Neural cell (in vitro differentiated cells): Measurements from ENCODE around the gene ZAP70. TPM values are rescaled to one million over a fixed set of nuclear protein-coding genes. Genes with fewer than 3 reads are reported as not detected.

Source experiments
- H2AFZ ChIP-seq: fragments of 200-600, 300-800 bp; sonication (generic), shearing (Covaris generic); 2 replicates; pipeline ENCODE4 v1.6.0; 2014; ENCODE audit warnings: low read depth, mild to moderate bottlenecking, antibody characterized with exemption, low read length, moderate library complexity
- H3F3A ChIP-seq: fragments of 200-600 bp; shearing (Covaris generic); 2 replicates; pipeline ENCODE4 v1.6.1; 2016; ENCODE audit warnings: mild to moderate bottlenecking, moderate library complexity, mixed read lengths, antibody characterized with exemption, low read length; ENCODE audit not compliant: insufficient read depth, poor library complexity, severe bottlenecking
- H3K27ac ChIP-seq: fragments of 200-600, 300-800 bp; sonication (generic), shearing (Covaris generic); 2 replicates; pipeline ENCODE4 v1.5.1; 2014; ENCODE audit warnings: mild to moderate bottlenecking, low read length, moderate library complexity
- H3K27me3 ChIP-seq: fragments of 300-800, 200-600 bp; sonication (generic), shearing (Covaris generic); 2 replicates; pipeline ENCODE4 v1.6.0; 2014; ENCODE audit warnings: mild to moderate bottlenecking, low read depth, low read length, moderate library complexity; ENCODE audit not compliant: insufficient read depth
- H3K36me3 ChIP-seq: fragments of 300-800, 200-600 bp; sonication (generic), shearing (Covaris generic); 2 replicates; pipeline ENCODE4 v1.5.1; 2014; ENCODE audit warnings: mild to moderate bottlenecking, antibody characterized with exemption, low read length, moderate library complexity; ENCODE audit not compliant: insufficient read depth
- H3K4me2 ChIP-seq: fragments of 300-800, 200-600 bp; sonication (generic), shearing (Covaris generic); 2 replicates; pipeline ENCODE4 v1.6.0; 2014; ENCODE audit warnings: mild to moderate bottlenecking, low read length
- H3K4me3 ChIP-seq: fragments of 300-800, 200-600 bp; sonication (generic), shearing (Covaris generic); 2 replicates; pipeline ENCODE4 v1.5.1; 2014; ENCODE audit warnings: mild to moderate bottlenecking, low read length, moderate library complexity
- H3K79me2 ChIP-seq: fragments of 200-600 bp; shearing (Covaris generic); replicated peaks from 2 replicates; pipeline ENCODE4 v1.6.0; 2014; ENCODE audit warnings: mild to moderate bottlenecking, low read length, moderate library complexity; ENCODE audit not compliant: insufficient read depth
- H3K9ac ChIP-seq: fragments of 300-800, 200-600 bp; sonication (generic), shearing (Covaris generic); 2 replicates; pipeline ENCODE4 v1.6.1; 2016; ENCODE audit warnings: mild to moderate bottlenecking, low read length, mixed read lengths
- H3K9me2 ChIP-seq: fragments of 200-600 bp; shearing (Covaris generic); 2 replicates; pipeline ENCODE4 v1.6.1; 2016; ENCODE audit warnings: mild to moderate bottlenecking, low read length, mixed read lengths; ENCODE audit not compliant: insufficient read depth
- H3K9me3 ChIP-seq: fragments of 200-600, 300-800 bp; sonication (generic), shearing (Covaris generic); 2 replicates; pipeline ENCODE4 v1.6.1; 2016; ENCODE audit warnings: mild to moderate bottlenecking, mixed run types, low read length, moderate library complexity, mixed read lengths
- H4K20me1 ChIP-seq: fragments of 200-600 bp; shearing (Covaris generic); 2 replicates; pipeline ENCODE4 v1.6.1; 2016; ENCODE audit warnings: mild to moderate bottlenecking, mixed run types; ENCODE audit not compliant: insufficient read depth
- EP300 ChIP-seq: fragments of 450-650 bp; conservative IDR thresholded peaks from 2 replicates; pipeline ENCODE4 v1.6.1; 2014; ENCODE audit warnings: antibody characterized with exemption, mild to moderate bottlenecking, moderate library complexity; ENCODE audit not compliant: poor library complexity, severe bottlenecking
- EZH2 ChIP-seq: fragments of 200-600, 300-800 bp; shearing (Covaris generic), sonication (generic); IDR thresholded peaks from 2 replicates; pipeline ENCODE4 v1.6.1; 2014; ENCODE audit warnings: antibody characterized with exemption, low read length, borderline replicate concordance, mild to moderate bottlenecking; ENCODE audit not compliant: insufficient read depth, poor library complexity, severe bottlenecking
- MXI1 ChIP-seq: fragments of 450-650 bp; conservative IDR thresholded peaks from 2 replicates; pipeline ENCODE4 v1.6.1; 2014; ENCODE audit warnings: antibody characterized with exemption, mild to moderate bottlenecking; ENCODE audit not compliant: poor library complexity, severe bottlenecking
- POLR2AphosphoS5 ChIP-seq: IDR thresholded peaks from 2 replicates; pipeline ENCODE4 v1.6.1; 2012
- RAD21 ChIP-seq: fragments of 450-650 bp; conservative IDR thresholded peaks from 2 replicates; pipeline ENCODE4 v1.6.1; 2014; ENCODE audit warnings: antibody characterized with exemption, mild to moderate bottlenecking, moderate library complexity
- SMC3 ChIP-seq: fragments of 450-650 bp; conservative IDR thresholded peaks from 2 replicates; pipeline ENCODE4 v1.6.1; 2014; ENCODE audit warnings: antibody characterized with exemption, mild to moderate bottlenecking, moderate library complexity; ENCODE audit not compliant: poor library complexity
- TAF1 ChIP-seq: IDR thresholded peaks from 2 replicates; pipeline ENCODE4 v1.6.1; 2012; ENCODE audit warnings: low read depth
- polyA plus RNA-seq: library from polyadenylated mRNA; depleted of rRNA; stranded (reverse); fragments of >200 nt; gene quantifications from 2 replicates; pipeline ENCODE4 v1.2.3, GENCODE V29; 2014
- TF ChIP-seq, protein P1 (sequence below): fragments of 450-650 bp; IDR thresholded peaks from 2 replicates; pipeline ENCODE4 v1.5.1; 2014; ENCODE audit warnings: antibody characterized with exemption, mild to moderate bottlenecking, moderate library complexity; ENCODE audit not compliant: poor library complexity, severe bottlenecking
- TF ChIP-seq, protein P2 (sequence below): IDR thresholded peaks from 2 replicates; pipeline ENCODE4 v1.6.1; 2012; ENCODE audit warnings: borderline replicate concordance

ZAP70 gene
- polyA plus RNA-seq, 1 donor from 2014 or later = 0.59 TPM

DNA sequence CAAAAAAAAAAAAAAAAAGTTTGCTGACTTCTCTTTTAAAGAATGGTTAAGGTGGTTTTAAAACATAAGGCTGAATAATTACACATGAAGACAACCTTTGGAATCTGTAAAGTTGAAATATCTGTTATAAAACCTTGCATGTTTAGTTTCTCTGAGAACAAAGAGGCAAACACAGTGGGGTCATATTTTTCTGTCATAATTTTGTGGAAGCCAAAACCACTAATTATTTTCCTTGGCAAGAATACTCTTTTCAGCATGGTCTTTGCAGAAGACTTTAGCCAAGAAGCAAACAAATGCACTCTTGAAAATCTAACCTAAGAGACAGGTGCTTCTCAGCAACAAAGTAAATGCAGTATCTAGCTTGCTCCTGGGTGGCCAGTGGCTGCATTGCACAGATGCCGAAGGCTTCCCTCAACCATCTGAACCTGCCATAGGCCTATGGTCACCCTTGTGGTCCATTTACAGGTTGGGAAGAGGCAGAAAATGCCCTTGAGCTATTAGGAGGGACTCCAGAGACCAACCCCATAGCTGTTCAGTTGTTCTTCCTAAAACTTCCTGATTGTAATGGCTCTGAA lies 44.8 kb downstream of the ZAP70 start:
- no peak overlapping the region for H3K4me2 ChIP-seq
- no peaks in the 10 kb centered on the region for H4K20me1 ChIP-seq
- no peaks in the 10 kb centered on the region for H3F3A ChIP-seq
- no peaks in the 10 kb centered on the region for H3K79me2 ChIP-seq
- H2AFZ ChIP-seq = no peak overlapping the region
- no peaks in the 10 kb centered on the region for H3K9me2 ChIP-seq
- H3K36me3 ChIP-seq = no peaks in the 10 kb centered on the region
- H3K4me3 ChIP-seq = no peak overlapping the region
- no peak overlapping the region for H3K9ac ChIP-seq
- H3K27me3 ChIP-seq = no peaks in the 10 kb centered on the region
- TF ChIP-seq MXI1 = no peak
- no peak overlapping the region for H3K27ac ChIP-seq
- no peaks in the 10 kb centered on the region for H3K9me3 ChIP-seq

DNA sequence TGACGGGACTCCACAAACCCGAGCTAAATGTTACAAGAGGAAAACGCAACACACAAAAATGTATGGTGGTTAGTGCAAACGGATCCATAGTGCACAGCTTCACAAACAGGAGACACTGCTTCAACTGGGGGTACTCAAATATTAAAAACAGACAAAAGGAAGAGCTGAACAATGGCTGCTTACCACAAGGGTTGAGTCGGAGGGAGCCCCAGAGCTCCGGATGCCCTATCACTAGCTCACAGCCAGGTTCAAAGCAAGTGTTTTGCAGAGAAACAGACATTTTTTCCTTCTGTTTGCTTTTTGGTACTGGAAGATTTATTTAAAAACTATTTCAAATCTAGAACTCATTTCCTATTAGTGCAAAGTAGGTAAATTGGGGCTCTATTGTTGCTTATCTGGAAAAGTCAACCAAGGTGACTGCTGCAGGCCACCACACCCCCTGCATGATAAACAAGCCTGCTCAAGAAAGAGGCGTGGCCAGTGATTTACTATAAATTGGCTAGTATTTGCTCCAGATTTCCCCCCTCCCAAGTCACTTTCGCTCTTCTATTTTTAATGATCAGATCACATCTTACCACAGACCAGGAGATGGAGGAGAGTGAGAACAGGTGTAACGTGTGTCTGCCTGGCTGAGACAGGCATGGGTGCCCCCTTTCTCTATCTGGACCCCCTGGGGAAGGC lies 46.5 kb downstream of the ZAP70 start:
- H3K27me3 ChIP-seq = no peaks in the 10 kb centered on the region
- H3F3A ChIP-seq = no peaks in the 10 kb centered on the region
- no peaks in the 10 kb centered on the region for H4K20me1 ChIP-seq
- no peaks in the 10 kb centered on the region for H3K36me3 ChIP-seq
- H3K27ac ChIP-seq = no peak overlapping the region
- H3K4me2 ChIP-seq = no peak overlapping the region
- H3K4me3 ChIP-seq = no peak overlapping the region
- no peak overlapping the region for H2AFZ ChIP-seq
- H3K9me2 ChIP-seq = no peaks in the 10 kb centered on the region
- no peaks in the 10 kb centered on the region for H3K79me2 ChIP-seq
- TF ChIP-seq TAF1 (no peak), POLR2AphosphoS5 (no peak), SMC3 (no peak), EP300 (no peak), RAD21 (no peak), EZH2 (no peak), MXI1 (no peak)
- TF ChIP-seq, protein P1, sequence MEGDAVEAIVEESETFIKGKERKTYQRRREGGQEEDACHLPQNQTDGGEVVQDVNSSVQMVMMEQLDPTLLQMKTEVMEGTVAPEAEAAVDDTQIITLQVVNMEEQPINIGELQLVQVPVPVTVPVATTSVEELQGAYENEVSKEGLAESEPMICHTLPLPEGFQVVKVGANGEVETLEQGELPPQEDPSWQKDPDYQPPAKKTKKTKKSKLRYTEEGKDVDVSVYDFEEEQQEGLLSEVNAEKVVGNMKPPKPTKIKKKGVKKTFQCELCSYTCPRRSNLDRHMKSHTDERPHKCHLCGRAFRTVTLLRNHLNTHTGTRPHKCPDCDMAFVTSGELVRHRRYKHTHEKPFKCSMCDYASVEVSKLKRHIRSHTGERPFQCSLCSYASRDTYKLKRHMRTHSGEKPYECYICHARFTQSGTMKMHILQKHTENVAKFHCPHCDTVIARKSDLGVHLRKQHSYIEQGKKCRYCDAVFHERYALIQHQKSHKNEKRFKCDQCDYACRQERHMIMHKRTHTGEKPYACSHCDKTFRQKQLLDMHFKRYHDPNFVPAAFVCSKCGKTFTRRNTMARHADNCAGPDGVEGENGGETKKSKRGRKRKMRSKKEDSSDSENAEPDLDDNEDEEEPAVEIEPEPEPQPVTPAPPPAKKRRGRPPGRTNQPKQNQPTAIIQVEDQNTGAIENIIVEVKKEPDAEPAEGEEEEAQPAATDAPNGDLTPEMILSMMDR = no peak
- TF ChIP-seq, protein P2, sequence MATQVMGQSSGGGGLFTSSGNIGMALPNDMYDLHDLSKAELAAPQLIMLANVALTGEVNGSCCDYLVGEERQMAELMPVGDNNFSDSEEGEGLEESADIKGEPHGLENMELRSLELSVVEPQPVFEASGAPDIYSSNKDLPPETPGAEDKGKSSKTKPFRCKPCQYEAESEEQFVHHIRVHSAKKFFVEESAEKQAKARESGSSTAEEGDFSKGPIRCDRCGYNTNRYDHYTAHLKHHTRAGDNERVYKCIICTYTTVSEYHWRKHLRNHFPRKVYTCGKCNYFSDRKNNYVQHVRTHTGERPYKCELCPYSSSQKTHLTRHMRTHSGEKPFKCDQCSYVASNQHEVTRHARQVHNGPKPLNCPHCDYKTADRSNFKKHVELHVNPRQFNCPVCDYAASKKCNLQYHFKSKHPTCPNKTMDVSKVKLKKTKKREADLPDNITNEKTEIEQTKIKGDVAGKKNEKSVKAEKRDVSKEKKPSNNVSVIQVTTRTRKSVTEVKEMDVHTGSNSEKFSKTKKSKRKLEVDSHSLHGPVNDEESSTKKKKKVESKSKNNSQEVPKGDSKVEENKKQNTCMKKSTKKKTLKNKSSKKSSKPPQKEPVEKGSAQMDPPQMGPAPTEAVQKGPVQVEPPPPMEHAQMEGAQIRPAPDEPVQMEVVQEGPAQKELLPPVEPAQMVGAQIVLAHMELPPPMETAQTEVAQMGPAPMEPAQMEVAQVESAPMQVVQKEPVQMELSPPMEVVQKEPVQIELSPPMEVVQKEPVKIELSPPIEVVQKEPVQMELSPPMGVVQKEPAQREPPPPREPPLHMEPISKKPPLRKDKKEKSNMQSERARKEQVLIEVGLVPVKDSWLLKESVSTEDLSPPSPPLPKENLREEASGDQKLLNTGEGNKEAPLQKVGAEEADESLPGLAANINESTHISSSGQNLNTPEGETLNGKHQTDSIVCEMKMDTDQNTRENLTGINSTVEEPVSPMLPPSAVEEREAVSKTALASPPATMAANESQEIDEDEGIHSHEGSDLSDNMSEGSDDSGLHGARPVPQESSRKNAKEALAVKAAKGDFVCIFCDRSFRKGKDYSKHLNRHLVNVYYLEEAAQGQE = no peak
- no peak overlapping the region for H3K9ac ChIP-seq
- H3K9me3 ChIP-seq = no peaks in the 10 kb centered on the region
